OCI-LY3 (cell line): ENCODE measurements around the gene PKP4.

Experiments used
- H2AFZ ChIP-seq: fragments of 200-600, 300-600 bp; shearing (Covaris generic); 2 replicates; pipeline ENCODE4 v1.6.0; 2014; ENCODE audit warnings: antibody characterized with exemption, low read depth, low read length
- H3K27ac ChIP-seq: fragments of 200-600, 300-600 bp; sonication (generic); 2 replicates; pipeline ENCODE4 v1.5.1; 2014; ENCODE audit warnings: mild to moderate bottlenecking, low read length, moderate library complexity, mixed read lengths
- H3K27me3 ChIP-seq: fragments of 200-600, 300-600 bp; sonication (generic); 2 replicates; pipeline ENCODE4 v1.6.1; 2014; ENCODE audit warnings: low read depth, low read length, mixed read lengths
- H3K36me3 ChIP-seq: fragments of 200-600, 300-600 bp; sonication (generic); replicated peaks from 2 replicates; pipeline ENCODE3; 2014; ENCODE audit warnings: low read depth, low read length, mixed read lengths
- H3K4me1 ChIP-seq: fragments of 300-600, 200-600 bp; sonication (generic); 2 replicates; pipeline ENCODE4 v1.6.1; 2014; ENCODE audit warnings: low read length, mixed read lengths
- H3K4me2 ChIP-seq: fragments of 200-600, 300-600 bp; sonication (generic); 2 replicates; pipeline ENCODE4 v1.6.1; 2014; ENCODE audit warnings: low read length, mixed read lengths
- H3K4me3 ChIP-seq: fragments of 300-600, 200-600 bp; sonication (generic); 2 replicates; pipeline ENCODE4 v1.5.1; 2014; ENCODE audit warnings: antibody characterized with exemption, mild to moderate bottlenecking, low read length, moderate library complexity
- H3K79me2 ChIP-seq: fragments of 300-600, 200-600 bp; shearing (Covaris generic); 2 replicates; pipeline ENCODE4 v1.6.1; 2014; ENCODE audit warnings: mild to moderate bottlenecking, low read length, mixed read lengths
- H3K9ac ChIP-seq: fragments of 300-600, 200-600 bp; shearing (Covaris generic); 2 replicates; pipeline ENCODE4 v1.6.0; 2014; ENCODE audit warnings: mild to moderate bottlenecking, low read length, moderate library complexity
- H3K9me3 ChIP-seq: fragments of 200-600, 300-600 bp; shearing (Covaris generic); 2 replicates; pipeline ENCODE4 v1.6.1; 2014; ENCODE audit warnings: low read length, mixed read lengths; ENCODE audit not compliant: insufficient read depth
- H4K20me1 ChIP-seq: fragments of 200-600, 300-600 bp; sonication (generic); 2 replicates; pipeline ENCODE4 v1.6.1; 2016; ENCODE audit warnings: low read length, mixed read lengths; ENCODE audit not compliant: insufficient read depth
- EZH2phosphoT487 ChIP-seq: fragments of 200-600 bp; shearing (Covaris generic); IDR thresholded peaks from 2 replicates; pipeline ENCODE4 v1.6.1; 2018; ENCODE audit warnings: antibody characterized with exemption, mixed run types, low read depth
- TF ChIP-seq, protein P1 (sequence below): fragments of 200-600, 300-600 bp; sonication (generic); IDR thresholded peaks from 2 replicates; pipeline ENCODE4 v1.5.1; 2014; ENCODE audit warnings: antibody characterized with exemption, low read length, low read depth

The PKP4 gene

DNA sequence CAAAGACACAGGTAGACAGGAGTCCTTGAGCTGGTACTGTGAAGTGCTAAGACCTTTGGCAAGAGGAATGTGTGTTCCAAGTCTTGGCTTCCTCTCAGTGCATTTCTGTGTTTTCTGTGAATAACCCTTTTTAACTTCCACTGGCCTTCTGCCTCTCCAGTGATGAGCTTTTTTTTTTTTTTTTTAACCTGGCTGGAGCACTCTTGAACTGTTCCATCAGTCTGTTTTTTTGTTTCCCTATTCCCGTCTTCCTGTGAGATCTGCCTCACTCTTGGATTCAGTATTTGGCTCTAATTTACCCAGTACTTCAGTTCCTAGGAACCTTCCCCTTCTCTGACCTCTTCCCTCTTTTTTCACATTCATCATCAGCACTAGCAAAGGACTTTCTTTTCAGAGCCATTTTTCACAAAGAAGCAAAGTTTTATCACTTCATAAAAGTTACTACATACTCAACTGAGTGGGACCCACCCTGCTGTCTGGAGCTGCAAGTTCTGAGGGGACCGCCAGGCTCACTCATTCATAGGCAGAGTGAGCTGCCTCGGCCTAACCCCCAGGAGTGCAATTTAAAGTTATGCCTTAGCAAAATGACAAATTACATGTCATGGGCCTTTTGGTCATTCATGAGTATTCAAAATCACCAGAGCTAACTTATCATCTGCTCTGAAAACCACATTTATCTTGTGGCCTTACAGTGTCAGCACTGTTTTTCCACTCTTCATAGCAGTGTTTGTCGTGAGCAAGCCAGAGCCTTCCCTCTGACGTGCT lies 211.4 kb downstream of the PKP4 start:
- Histone ChIP-seq H3K4me2 (no peak overlapping the region), H4K20me1 (no peaks in the 10 kb centered on the region), H3K27ac (no peak overlapping the region), H3K36me3 (peaks cover 19% of the 10 kb centered on the region), H3K4me1 (no peaks in the 10 kb centered on the region), H3K4me3 (no peak overlapping the region), H2AFZ (no peak overlapping the region), H3K27me3 (no peaks in the 10 kb centered on the region), H3K79me2 (no peaks in the 10 kb centered on the region), H3K9ac (no peak overlapping the region), H3K9me3 (no peaks in the 10 kb centered on the region)
- no peak for TF ChIP-seq EZH2phosphoT487
- TF ChIP-seq, protein P1, sequence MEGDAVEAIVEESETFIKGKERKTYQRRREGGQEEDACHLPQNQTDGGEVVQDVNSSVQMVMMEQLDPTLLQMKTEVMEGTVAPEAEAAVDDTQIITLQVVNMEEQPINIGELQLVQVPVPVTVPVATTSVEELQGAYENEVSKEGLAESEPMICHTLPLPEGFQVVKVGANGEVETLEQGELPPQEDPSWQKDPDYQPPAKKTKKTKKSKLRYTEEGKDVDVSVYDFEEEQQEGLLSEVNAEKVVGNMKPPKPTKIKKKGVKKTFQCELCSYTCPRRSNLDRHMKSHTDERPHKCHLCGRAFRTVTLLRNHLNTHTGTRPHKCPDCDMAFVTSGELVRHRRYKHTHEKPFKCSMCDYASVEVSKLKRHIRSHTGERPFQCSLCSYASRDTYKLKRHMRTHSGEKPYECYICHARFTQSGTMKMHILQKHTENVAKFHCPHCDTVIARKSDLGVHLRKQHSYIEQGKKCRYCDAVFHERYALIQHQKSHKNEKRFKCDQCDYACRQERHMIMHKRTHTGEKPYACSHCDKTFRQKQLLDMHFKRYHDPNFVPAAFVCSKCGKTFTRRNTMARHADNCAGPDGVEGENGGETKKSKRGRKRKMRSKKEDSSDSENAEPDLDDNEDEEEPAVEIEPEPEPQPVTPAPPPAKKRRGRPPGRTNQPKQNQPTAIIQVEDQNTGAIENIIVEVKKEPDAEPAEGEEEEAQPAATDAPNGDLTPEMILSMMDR, result no peak

DNA sequence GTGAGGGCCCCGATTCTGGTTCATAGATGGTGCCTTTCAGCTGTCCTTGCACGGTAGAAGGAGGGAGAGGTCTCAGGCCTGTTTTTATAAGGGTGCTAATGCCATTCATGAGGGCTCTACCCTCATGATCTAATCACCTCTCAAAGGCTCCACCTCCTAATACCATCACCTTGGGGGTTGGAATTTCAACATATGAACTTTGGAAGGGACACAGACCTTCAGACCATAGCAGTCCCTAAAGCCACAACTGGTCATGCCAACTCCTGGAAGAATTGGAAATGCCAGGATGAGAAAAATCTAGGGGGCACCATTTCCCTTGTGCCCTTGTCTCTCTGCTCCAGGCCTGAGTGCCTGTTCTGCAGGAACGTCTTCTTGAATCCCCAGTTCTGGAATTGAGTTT lies 213.5 kb downstream of the PKP4 start:
- H3K79me2 ChIP-seq, result no peaks in the 10 kb centered on the region
- no peak overlapping the region for H2AFZ ChIP-seq
- no peak for TF ChIP-seq EZH2phosphoT487
- TF ChIP-seq, protein P1, result no peak
- no peaks in the 10 kb centered on the region for H4K20me1 ChIP-seq
- no peak overlapping the region for H3K4me3 ChIP-seq
- H3K9me3 ChIP-seq, result no peaks in the 10 kb centered on the region
- no peak overlapping the region for H3K4me2 ChIP-seq
- H3K9ac ChIP-seq, result no peak overlapping the region
- peaks cover 12% of the 10 kb centered on the region for H3K36me3 ChIP-seq
- no peaks in the 10 kb centered on the region for H3K27me3 ChIP-seq
- no peak overlapping the region for H3K27ac ChIP-seq
- no peaks in the 10 kb centered on the region for H3K4me1 ChIP-seq

DNA sequence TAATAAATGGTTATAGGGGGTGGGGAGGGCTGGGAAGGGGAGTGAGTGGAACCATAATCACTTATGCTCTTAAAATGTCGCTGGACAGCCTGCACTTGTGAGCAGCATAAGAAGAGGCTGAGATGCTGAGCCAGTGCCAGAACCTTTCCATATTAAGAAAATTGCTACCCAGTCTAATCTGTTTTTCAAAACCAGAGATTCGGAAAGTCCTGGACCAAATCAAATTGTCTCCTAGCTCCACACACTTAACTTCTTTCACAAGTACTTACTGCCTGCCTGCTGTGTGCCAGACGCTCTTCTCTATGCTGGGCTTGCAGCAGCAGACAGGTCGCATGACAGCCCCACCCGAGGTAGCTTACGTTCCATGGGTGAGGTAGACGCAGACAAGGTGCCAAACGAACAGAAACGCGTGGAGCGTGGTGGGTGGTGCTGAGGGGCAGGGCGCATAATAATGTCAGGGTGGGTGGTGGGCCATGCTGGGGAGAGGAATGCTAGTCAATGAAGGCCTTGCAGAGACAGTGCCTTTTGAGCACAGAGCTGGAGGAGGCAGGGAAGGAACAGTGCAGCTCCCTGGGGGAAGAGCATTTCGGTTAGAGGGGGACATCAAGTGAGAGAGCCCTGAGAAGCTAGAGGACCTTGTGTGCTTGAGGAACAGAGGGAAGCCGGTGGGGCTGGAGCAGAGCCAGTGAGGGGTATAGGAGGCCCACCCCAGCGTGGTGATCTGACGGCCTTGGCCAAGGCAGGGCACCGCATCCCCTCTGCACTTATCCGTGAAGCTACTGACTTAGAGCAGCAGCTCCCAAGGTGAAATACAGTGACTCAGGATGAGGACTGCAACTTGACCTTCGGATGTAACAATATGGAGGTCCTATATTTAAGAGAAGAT lies 214.9 kb downstream of the PKP4 start:
- H3K79me2 ChIP-seq, result no peaks in the 10 kb centered on the region
- H4K20me1 ChIP-seq, result no peaks in the 10 kb centered on the region
- TF ChIP-seq, protein P1, result no peak
- TF ChIP-seq EZH2phosphoT487, result no peak
- H3K27ac ChIP-seq, result no peak overlapping the region
- no peaks in the 10 kb centered on the region for H3K27me3 ChIP-seq
- H3K9me3 ChIP-seq, result no peaks in the 10 kb centered on the region
- no peak overlapping the region for H3K4me2 ChIP-seq
- H3K4me3 ChIP-seq, result no peak overlapping the region
- H3K36me3 ChIP-seq, result peaks cover 17% of the 10 kb centered on the region
- H2AFZ ChIP-seq, result no peak overlapping the region
- no peak overlapping the region for H3K9ac ChIP-seq
- no peaks in the 10 kb centered on the region for H3K4me1 ChIP-seq

DNA sequence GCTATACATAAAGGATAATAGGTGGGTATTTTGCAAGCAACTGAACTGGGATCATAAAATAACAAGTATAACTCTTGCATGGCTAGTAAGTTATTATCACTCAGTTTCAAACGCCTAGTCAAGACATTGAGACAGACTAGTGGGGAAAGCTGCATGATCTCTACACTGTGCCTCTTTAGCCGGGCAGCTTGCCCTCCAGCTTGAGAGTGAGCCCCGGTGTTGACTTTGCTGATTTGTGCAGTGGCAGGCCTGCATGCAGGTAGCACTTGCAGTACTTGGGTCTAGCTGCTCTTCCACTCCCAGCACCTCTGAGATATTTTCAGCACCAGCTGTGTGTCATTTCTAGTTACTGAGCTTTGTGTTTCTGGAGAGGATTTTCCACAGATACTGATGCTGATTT lies 219.5 kb downstream of the PKP4 start:
- Histone ChIP-seq H2AFZ (no peak overlapping the region), H3K4me3 (no peak overlapping the region), H4K20me1 (no peaks in the 10 kb centered on the region), H3K27me3 (no peaks in the 10 kb centered on the region), H3K4me2 (no peak overlapping the region), H3K9me3 (no peaks in the 10 kb centered on the region), H3K79me2 (no peaks in the 10 kb centered on the region), H3K9ac (no peak overlapping the region), H3K27ac (no peak overlapping the region), H3K4me1 (no peaks in the 10 kb centered on the region), H3K36me3 (peaks cover 13% of the 10 kb centered on the region)
- TF ChIP-seq, protein P1, result no peak
- no peak for TF ChIP-seq EZH2phosphoT487
